Measurements from ENCODE around the gene CYP1B1.
"Not testable (repeated sequence)": the region's sequence is repeated elsewhere in the genome, so short reads cannot be mapped to it uniquely, and the experiment has no call there.

The CYP1B1 gene

DNA sequence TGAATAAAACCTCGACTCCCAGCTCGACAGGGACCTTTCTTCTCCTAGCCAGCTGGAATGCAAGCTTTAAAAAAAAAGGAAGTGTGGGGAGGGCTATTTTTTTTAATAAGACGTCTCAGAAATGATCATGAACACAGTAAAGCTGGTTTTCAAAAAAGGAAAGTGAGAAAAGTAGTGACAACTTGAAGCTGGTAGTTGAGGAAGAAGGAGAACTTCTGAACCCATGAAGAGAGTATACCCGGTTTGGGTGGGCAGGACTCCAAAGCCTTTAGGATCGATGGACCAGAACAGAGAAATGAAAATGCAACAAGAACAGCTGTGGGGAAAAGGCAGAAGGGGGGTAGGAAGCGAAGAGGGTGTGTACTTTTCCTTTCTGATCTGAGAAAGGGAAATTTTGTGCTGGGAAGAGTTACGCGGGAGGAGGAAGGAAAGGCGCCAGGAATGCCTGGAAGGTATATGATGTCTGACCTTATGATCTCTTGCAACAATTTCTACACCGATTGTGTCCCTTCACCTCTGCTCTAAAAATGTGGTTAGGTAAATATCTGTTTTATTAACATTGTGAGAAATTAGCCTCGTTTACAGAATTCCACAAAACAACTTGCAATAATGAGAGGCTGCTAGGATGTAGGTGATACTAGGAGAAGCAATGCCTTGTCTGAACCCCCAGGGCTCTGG, 22.6 kb upstream of the CYP1B1 start:
- FAIRE-seq = no peak

DNA sequence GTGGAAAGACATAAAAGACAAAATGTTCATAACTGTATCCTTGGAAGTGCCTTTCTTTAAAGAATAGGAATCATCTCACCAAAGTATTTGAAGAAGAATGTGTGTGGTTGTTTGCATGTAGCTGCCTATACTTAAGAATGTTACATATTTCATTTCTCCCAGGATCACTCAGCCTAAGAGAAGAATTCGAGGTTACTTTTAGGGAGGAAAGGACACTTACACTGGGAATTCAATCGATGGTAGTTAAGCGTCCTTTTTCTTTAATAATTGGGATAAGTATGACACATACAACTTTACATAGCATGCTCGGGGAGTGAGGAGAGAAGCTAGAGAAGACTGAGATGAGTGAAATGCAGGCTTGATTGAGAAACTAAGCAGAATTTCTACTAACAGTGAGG, 22.0 kb upstream of the CYP1B1 start:
- peak; percentile 91 for FAIRE-seq

GRCh38 chr2:38097258-38097987, 21.5 kb upstream of the CYP1B1 start:
- no peak for FAIRE-seq

- peak; percentile 89 for FAIRE-seq
Measured at GRCh38 chr2:38095996-38096861, 20.3 kb upstream of the CYP1B1 start.

GRCh38 chr2:38095079-38095995, 19.4 kb upstream of the CYP1B1 start:
- no peak for FAIRE-seq

- no peak for FAIRE-seq
Measured at GRCh38 chr2:38093527-38094165, 17.7 kb upstream of the CYP1B1 start.

DNA sequence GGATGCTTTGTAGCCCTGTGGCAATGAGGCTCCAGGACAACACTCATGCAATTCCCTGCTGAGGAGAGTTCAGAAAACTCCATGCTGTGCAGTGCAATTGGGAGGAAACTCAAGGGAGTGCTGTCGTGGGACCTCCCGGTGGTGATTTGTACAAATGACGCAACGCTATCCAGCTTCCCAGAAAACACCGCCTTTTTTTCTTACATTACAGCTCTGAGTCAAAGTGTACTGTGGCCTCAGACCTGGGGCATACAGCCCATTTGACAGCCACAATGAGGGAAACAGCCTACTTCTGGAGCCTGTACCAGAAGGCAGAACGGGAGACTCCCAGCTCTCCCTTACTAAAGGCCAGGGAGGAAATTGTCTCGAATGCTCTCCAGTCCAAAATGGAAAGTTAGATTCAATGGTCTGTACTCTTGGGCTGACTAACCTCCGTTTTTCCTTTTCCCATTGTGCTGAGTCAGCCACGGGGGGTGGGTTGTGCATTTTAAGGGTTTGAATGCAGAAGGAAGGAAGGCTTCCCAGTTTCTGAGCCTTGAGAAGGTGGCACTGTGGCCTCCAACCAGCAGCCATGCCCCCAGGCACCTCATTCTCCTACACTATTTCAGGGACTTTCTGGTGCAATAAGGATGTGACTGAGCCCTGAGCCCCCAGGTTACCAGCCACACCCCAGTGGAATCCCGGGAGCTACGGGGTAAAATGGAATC, 16.4 kb upstream of the CYP1B1 start:
- no peak for FAIRE-seq

DNA sequence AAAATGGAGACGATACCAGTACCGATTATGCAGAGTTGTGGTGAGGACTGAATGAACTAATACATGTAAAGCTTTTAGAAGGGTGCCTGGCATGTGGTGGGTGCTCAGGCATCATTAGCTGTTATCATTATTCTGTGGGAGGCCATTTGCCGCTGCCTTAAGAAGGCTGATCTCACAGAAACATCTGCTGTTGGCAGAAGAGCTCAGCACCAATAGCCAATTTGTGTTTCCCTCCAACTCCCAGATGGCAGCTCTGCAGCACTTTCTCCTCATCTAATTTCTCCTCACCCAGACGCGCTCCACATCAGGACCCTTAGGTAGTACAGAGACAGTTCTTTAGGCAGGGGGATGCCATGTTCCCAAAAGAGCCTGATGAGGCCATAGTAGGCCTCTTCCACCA, 15.8 kb upstream of the CYP1B1 start:
- no peak for FAIRE-seq

GRCh38 chr2:38090928-38091327, 15.0 kb upstream of the CYP1B1 start:
- FAIRE-seq = no peak

- FAIRE-seq = not testable (repeated sequence)
Measured at GRCh38 chr2:38090212-38090611, 14.3 kb upstream of the CYP1B1 start.

DNA sequence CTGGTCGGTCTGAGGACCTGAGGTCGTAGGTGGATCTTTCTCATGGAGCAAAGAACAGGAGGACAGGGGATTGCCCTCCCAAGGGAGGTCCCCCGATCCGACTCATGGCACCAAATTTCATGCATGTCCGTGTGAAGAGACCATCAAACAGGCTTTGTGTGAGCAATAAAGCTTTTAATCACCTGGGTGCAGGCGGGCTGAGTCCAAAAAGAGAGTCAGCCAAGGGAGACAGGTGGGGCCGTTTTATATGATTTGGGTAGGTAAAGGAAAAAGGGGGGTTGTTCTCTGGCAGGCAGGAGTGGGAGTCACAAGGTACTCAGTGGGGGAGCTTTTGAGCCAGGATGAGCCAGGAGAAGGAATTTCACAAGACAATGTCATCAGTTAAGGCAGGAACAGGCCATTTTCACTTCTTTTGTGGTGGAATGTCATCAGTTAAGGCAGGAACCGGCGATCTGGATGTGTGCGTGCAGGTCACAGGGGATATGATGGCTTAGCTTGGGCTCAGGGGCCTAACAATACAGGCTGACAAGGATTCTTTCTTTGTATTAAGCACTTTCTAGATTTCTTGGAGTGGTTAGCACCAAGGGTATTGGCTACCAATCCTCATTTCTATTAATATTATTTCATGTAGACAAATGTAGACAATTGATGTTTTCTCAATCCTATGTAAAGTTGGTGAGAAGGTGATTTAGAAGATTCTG, 10.2 kb upstream of the CYP1B1 start:
- not testable (repeated sequence) for FAIRE-seq

GRCh38 chr2:38084556-38084955, 8.6 kb upstream of the CYP1B1 start:
- not testable (repeated sequence) for FAIRE-seq

DNA sequence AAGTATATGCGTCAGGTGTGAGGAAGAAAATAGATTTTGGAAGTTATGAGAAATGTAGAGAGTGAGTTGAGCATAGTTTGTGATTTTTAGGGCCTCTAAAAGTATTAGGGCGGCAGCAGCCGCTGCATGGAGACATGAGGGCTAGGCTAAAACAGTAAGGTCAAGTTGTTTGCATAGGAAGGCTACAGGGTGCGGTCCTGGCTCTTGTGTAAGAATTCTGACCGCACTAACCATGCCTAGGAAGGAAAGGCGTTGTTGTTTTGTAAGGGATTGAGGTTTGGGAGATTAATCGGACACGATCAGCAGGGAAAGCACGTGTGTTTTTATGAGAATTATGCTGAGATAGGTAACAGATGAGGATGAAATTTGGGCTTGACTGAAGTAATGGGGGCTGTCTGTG, 6.8 kb upstream of the CYP1B1 start:
- FAIRE-seq = not testable (repeated sequence)

DNA sequence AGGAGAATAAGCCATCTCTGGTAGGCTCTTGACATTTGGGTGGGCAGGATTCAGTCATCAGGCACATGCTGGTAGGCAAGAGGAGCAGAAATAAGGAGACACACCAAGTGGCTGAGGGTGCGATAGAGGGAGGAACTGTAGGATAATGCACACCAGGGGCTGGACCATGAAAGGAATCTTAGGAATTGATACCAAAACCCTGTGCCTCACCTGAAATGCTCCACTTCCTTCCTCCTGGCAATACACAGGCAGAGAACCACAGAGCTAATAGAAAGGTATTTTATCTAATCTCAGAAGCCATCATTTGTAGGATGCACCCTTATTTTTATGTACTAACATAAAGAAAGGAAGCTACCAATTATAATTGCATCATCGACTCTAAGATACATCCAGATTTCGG, 4.4 kb upstream of the CYP1B1 start:
- no peak for FAIRE-seq

DNA sequence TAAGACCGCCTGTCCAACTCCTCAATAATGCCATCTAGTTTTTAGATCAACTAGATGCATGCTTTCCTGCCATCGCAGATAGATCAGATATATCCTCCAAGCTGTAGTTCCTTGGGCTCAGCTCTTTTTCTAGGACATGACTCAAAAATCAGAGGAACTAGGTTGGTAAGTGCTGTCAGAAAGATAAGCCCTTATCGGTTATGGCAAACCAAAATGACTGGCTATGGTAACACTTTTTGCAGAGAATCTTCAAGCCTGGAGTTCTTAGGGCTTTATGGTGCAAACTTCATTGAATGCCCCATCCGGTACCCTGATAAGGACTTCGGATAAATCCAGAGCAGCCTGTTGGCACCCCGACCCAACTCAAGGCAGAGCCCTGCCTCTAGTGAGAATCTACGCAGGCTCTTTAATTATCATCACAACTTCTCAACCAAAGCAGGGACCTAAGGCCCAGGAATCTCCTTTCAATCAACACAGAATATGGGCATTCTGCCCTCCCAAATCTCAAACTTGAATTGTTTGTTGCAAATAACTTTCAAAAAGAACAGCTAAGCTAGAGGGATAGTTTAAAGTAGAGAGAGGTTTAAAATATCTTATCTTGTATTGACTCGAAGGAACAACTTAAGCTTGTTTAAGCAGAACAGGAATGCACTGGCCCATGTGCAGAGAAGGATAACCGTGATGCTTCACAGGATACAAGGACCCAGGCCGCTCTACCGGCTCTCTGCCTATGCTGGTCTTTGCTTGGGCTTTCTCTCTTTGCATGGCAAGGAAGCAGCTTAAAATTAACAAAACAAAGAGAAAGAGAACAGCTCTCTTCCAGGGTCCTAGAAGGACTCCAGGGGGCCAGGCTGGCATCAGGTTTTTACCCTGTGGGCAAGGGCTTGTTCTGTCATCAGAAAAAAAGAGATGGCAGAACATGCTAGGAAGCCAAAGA, 3.4 kb upstream of the CYP1B1 start:
- no peak for FAIRE-seq

- FAIRE-seq = no peak
Measured at GRCh38 chr2:38077431-38077769, 1.4 kb upstream of the CYP1B1 start.

DNA sequence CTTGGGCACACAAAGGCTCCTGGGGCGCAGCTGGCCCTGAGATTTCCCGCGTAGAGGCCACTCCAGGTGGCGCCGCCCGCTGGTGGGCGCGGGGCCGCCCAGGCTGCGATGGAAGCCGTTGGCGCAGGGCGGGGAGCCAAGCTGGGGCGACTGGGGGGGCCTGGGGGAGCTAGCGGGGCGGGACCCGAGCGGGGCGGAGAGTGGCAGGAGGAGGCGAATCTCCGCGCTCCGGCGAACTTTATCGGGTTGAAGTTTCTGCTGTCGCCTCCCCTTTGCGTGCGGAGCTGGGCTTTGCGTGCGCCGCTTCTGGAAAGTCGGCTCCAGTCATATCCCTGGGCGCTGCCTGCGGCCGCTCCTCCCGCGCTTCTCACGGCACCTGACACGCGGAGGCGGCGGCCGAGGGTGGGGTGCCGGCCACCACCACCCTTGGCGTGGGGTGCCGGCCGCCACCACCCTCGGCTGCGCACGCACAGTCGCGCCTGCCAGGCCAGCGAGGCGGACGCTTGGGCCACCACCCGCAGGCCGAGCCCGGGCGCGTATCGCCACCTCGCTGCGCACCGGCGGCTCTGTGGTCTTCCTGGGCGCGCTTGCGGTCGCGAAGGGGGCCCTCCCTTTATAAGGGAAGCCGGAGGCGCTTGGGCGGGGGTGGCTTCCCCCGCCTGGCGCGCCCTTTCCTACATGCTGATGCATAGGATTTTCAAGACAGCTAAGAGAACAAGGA, 919 bp upstream of the CYP1B1 start:
- no peak for FAIRE-seq

GRCh38 chr2:38076152-38076709, 280 bp upstream of the CYP1B1 start:
- no peak for FAIRE-seq
